ENCODE results near the gene PROM1. TPM values are rescaled to one million over a fixed set of nuclear protein-coding genes. Genes with fewer than 3 reads are reported as not detected.
A peak's percentile ranks its signal among the peaks of the same experiment; 100 is the strongest.

Gene PROM1
- polyA plus RNA-seq, 2 donors, result 0.37 to 0.47 TPM

DNA sequence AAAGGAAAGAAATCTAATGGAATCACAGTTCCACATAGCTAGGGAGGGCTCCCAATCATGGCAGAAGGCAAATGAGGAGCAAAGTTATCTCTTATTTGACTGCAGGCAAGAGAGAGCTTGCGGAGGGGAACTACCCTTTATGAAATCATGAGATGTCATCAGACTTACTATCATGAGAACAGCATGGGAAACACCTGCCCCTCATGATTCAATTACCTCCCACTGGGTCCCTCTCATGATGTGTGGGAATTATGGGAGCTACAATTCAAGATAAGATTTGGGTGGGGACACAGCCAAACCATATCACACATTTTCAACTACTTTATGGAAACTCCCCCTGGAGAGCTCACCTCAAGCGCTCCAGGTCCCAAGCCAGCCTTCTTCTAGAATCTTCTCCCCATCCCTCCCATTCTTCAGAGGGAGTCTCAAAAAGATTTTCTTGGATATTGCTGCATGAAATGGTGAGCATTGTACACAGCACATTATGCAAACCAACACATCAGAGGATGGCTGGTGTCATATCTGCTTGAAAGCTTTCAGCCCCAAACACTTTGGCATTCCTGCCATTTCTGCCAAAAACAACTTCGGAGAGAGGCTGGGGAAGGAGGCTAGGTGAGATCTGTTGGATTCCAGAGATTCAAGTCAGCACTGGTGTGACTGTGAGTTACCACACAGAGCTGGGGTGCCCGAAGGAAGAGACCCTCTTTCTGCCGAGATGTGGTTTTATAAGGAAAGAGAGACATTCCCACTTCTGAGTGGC lies 152.2 kb downstream of the PROM1 start:
- H3K27ac ChIP-seq (ENCODE audit: low read depth in 2 of 2, low read length in 1 of 2), result no peak overlapping the region

DNA sequence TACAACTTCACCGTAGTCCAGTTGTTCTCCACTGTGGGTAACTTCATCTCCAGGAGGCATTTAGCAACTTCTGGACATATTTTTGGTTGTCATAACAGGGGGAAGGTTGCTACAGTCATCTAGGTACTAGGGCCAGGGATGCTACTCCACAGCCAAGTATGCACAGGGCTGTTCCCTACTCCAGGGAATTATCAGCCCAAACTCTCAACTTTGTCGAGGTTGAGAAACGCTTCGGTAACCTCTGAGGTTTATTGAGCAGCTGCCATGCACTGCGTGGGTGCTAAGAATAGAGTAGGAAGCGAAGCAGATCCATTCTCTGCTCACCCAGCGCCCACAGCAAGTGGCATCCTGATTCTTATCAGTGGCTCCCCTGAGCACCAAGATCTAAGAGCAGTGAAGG lies 153.5 kb downstream of the PROM1 start:
- WGBS, 2 donors, result 42 to 52% methylated on average over 7 of the region's 7 CpGs
- Histone ChIP-seq H3K9me3 (ENCODE audit: control insufficient read depth in 2 of 2, insufficient read depth in 1 of 2, low read depth in 1 of 2, low read length in 1 of 2) (peaks cover 0 to 2% of the 10 kb centered on the region in 2 donors), H3K4me3 (ENCODE audit: low read depth in 1 of 2, low read length in 2 of 2) (no peak overlapping the region), H3K4me1 (ENCODE audit: control insufficient read depth in 2 of 2, insufficient read depth in 2 of 2, low read length in 1 of 2) (no peaks in the 10 kb centered on the region), H3K27me3 (ENCODE audit: control insufficient read depth in 1 of 2, insufficient read depth in 2 of 2, low read length in 2 of 2) (no peaks in the 10 kb centered on the region), H3K27ac (ENCODE audit: low read depth in 2 of 2, low read length in 1 of 2) (no peak overlapping the region), H3K36me3 (ENCODE audit: control insufficient read depth in 2 of 2, insufficient read depth in 2 of 2, low read length in 1 of 2) (no peaks in the 10 kb centered on the region)

More for the DNA sequence above, 152.2 kb downstream of the PROM1 start:
- H3K27me3 ChIP-seq (ENCODE audit: control insufficient read depth in 1 of 2, insufficient read depth in 2 of 2, low read length in 2 of 2), result no peaks in the 10 kb centered on the region
- no peaks in the 10 kb centered on the region for H3K36me3 ChIP-seq (ENCODE audit: control insufficient read depth in 2 of 2, insufficient read depth in 2 of 2, low read length in 1 of 2)
- H3K4me1 ChIP-seq (ENCODE audit: control insufficient read depth in 2 of 2, insufficient read depth in 2 of 2, low read length in 1 of 2), result no peaks in the 10 kb centered on the region
- no peak overlapping the region for H3K4me3 ChIP-seq (ENCODE audit: low read depth in 1 of 2, low read length in 2 of 2)
- WGBS, 2 donors, result 91 to 96% methylated on average over 5 of the region's 5 CpGs
- H3K9me3 ChIP-seq (ENCODE audit: control insufficient read depth in 2 of 2, insufficient read depth in 1 of 2, low read depth in 1 of 2, low read length in 1 of 2), result peaks cover 0 to 2% of the 10 kb centered on the region in 2 donors

DNA sequence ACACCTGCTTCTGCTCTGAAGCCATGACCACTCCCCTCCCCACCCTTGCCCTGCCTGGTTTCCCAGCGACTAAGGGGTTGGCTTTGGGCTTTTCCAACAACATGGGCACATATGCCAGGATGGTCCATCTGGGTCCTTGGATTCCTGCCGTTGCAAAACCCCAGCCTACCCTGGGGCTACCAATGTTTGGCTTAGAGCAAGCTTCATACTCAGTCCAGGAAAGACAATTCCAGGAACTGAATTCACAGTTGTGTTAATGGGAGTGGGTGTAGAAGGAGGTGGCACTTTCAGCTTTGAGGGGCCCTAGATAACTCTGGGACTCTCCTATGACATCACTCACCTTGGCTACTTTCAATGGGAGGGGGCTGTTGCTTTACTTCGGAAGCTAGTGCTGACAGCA lies 154.3 kb downstream of the PROM1 start:
- no peaks in the 10 kb centered on the region for H3K4me1 ChIP-seq (ENCODE audit: control insufficient read depth in 2 of 2, insufficient read depth in 2 of 2, low read length in 1 of 2)
- H3K36me3 ChIP-seq (ENCODE audit: control insufficient read depth in 2 of 2, insufficient read depth in 2 of 2, low read length in 1 of 2), result no peaks in the 10 kb centered on the region
- H3K9me3 ChIP-seq (ENCODE audit: control insufficient read depth in 2 of 2, insufficient read depth in 1 of 2, low read depth in 1 of 2, low read length in 1 of 2), result peaks cover 0 to 2% of the 10 kb centered on the region in 2 donors
- H3K27ac ChIP-seq (ENCODE audit: low read depth in 2 of 2, low read length in 1 of 2), result no peak overlapping the region
- 33 to 41% methylated on average over 3 of the region's 3 CpGs for WGBS, 2 donors
- H3K4me3 ChIP-seq (ENCODE audit: low read depth in 1 of 2, low read length in 2 of 2), result no peak overlapping the region
- H3K27me3 ChIP-seq (ENCODE audit: control insufficient read depth in 1 of 2, insufficient read depth in 2 of 2, low read length in 2 of 2), result no peaks in the 10 kb centered on the region

DNA sequence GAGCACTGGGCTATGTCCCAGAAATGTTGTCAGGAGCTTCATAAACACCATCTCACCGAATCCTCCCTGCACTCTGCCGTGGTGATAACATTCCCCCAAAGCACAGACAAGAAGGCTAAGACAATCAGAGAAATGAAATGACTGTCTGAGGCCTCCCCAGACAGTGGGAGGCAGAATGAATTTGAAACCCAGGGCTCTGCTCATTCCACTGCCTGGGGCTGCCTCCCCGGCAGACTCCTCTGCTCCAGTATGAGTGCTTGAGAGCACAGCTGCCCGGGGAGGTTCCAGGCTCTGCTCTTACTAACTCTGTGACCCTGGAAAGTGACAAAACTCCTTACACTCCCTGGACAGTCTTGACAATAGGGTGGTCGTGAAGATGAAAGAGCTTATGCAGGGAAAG lies 154.9 kb downstream of the PROM1 start:
- no peaks in the 10 kb centered on the region for H3K4me1 ChIP-seq (ENCODE audit: control insufficient read depth in 2 of 2, insufficient read depth in 2 of 2, low read length in 1 of 2)
- no peak overlapping the region for H3K4me3 ChIP-seq (ENCODE audit: low read depth in 1 of 2, low read length in 2 of 2)
- 76 to 79% methylated on average over 5 of the region's 5 CpGs for WGBS, 2 donors
- no peaks in the 10 kb centered on the region for H3K9me3 ChIP-seq (ENCODE audit: control insufficient read depth in 2 of 2, insufficient read depth in 1 of 2, low read depth in 1 of 2, low read length in 1 of 2)
- H3K27me3 ChIP-seq (ENCODE audit: control insufficient read depth in 1 of 2, insufficient read depth in 2 of 2, low read length in 2 of 2), result no peaks in the 10 kb centered on the region
- no peak overlapping the region for H3K27ac ChIP-seq (ENCODE audit: low read depth in 2 of 2, low read length in 1 of 2)
- H3K36me3 ChIP-seq (ENCODE audit: control insufficient read depth in 2 of 2, insufficient read depth in 2 of 2, low read length in 1 of 2), result no peaks in the 10 kb centered on the region

DNA sequence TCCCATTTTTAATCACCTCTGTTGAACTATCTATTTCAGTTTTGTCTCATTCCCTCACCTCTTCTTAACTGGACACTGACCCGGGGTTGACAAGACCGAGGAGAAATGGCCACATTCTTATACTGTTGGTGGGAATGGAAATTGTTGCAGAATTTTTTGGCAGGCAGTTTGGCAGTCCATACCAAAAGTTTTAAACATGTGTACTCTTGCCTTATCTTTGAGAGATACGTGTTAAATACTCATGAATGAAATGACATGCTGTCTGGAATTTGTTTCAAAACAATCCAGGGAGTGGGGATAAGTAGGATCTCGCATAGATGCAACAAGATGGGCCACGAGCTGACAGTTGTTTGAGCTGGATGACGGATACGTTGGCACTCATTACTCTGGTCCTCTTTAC lies 157.3 kb downstream of the PROM1 start:
- WGBS, 2 donors, result 45 to 59% methylated on average over 7 of the region's 7 CpGs
- Histone ChIP-seq H3K9me3 (ENCODE audit: control insufficient read depth in 2 of 2, insufficient read depth in 1 of 2, low read depth in 1 of 2, low read length in 1 of 2) (no peaks in the 10 kb centered on the region), H3K36me3 (ENCODE audit: control insufficient read depth in 2 of 2, insufficient read depth in 2 of 2, low read length in 1 of 2) (no peaks in the 10 kb centered on the region), H3K27me3 (ENCODE audit: control insufficient read depth in 1 of 2, insufficient read depth in 2 of 2, low read length in 2 of 2) (no peaks in the 10 kb centered on the region), H3K27ac (ENCODE audit: low read depth in 2 of 2, low read length in 1 of 2) (no peak overlapping the region), H3K4me1 (ENCODE audit: control insufficient read depth in 2 of 2, insufficient read depth in 2 of 2, low read length in 1 of 2) (peaks cover 0 to under 1% of the 10 kb centered on the region in 2 donors), H3K4me3 (ENCODE audit: low read depth in 1 of 2, low read length in 2 of 2) (no peak overlapping the region)

DNA sequence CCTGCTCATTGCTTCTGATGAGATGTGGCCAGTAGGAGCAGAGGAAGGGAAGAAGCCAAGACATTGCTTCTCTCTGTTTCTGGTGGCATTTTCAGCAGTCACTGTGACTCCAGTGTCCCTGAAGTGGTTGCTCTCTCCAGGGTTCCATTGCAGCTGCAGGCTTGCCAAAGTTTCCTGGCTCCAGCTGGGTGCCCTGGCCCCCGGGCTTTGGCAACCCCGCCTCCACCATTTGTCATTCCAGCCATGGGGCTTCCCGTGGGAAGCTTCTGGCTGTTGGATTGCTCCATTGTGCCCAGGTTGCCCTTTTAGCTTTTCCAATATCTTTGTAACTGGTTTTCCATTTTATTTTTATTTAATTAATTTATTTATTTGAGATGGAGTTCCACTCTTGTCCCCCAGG lies 158.0 kb downstream of the PROM1 start:
- H3K4me1 ChIP-seq (ENCODE audit: control insufficient read depth in 2 of 2, insufficient read depth in 2 of 2, low read length in 1 of 2), result peaks cover 0 to 2% of the 10 kb centered on the region in 2 donors
- 33 to 61% methylated on average over 3 of the region's 3 CpGs for WGBS, 2 donors
- H3K9me3 ChIP-seq (ENCODE audit: control insufficient read depth in 2 of 2, insufficient read depth in 1 of 2, low read depth in 1 of 2, low read length in 1 of 2), result no peaks in the 10 kb centered on the region
- no peak overlapping the region for H3K27ac ChIP-seq (ENCODE audit: low read depth in 2 of 2, low read length in 1 of 2)
- H3K27me3 ChIP-seq (ENCODE audit: control insufficient read depth in 1 of 2, insufficient read depth in 2 of 2, low read length in 2 of 2), result no peaks in the 10 kb centered on the region
- H3K4me3 ChIP-seq (ENCODE audit: low read depth in 1 of 2, low read length in 2 of 2), result no peak overlapping the region
- no peaks in the 10 kb centered on the region for H3K36me3 ChIP-seq (ENCODE audit: control insufficient read depth in 2 of 2, insufficient read depth in 2 of 2, low read length in 1 of 2)

DNA sequence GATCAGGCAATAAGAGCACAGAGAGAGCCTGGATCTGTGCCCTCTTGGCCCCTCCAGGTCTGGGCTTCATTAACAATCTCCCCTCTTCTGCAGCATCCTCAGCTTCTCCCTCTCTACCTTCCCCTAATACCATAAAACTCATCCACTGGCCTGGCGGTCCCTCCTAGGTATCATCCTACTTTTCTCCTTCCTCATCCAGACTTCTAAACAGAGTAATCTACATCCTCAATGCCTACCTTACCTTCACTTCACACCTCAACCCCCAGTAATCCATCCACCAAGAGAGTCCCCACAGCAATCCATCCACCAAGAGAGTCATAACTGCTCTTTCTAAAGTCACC lies 162.3 kb downstream of the PROM1 start:
- H3K36me3 ChIP-seq (ENCODE audit: control insufficient read depth in 2 of 2, insufficient read depth in 2 of 2, low read length in 1 of 2), result no peaks in the 10 kb centered on the region
- peaks cover 0 to 5% of the 10 kb centered on the region in 2 donors for H3K4me1 ChIP-seq (ENCODE audit: control insufficient read depth in 2 of 2, insufficient read depth in 2 of 2, low read length in 1 of 2)
- no peaks in the 10 kb centered on the region for H3K9me3 ChIP-seq (ENCODE audit: control insufficient read depth in 2 of 2, insufficient read depth in 1 of 2, low read depth in 1 of 2, low read length in 1 of 2)
- H3K27me3 ChIP-seq (ENCODE audit: control insufficient read depth in 1 of 2, insufficient read depth in 2 of 2, low read length in 2 of 2), result no peaks in the 10 kb centered on the region
- 98 to 100% methylated on average over 1 of the region's 1 CpG for WGBS, 2 donors
- no peak overlapping the region for H3K4me3 ChIP-seq (ENCODE audit: low read depth in 1 of 2, low read length in 2 of 2)
- no peak overlapping the region for H3K27ac ChIP-seq (ENCODE audit: low read depth in 2 of 2, low read length in 1 of 2)

DNA sequence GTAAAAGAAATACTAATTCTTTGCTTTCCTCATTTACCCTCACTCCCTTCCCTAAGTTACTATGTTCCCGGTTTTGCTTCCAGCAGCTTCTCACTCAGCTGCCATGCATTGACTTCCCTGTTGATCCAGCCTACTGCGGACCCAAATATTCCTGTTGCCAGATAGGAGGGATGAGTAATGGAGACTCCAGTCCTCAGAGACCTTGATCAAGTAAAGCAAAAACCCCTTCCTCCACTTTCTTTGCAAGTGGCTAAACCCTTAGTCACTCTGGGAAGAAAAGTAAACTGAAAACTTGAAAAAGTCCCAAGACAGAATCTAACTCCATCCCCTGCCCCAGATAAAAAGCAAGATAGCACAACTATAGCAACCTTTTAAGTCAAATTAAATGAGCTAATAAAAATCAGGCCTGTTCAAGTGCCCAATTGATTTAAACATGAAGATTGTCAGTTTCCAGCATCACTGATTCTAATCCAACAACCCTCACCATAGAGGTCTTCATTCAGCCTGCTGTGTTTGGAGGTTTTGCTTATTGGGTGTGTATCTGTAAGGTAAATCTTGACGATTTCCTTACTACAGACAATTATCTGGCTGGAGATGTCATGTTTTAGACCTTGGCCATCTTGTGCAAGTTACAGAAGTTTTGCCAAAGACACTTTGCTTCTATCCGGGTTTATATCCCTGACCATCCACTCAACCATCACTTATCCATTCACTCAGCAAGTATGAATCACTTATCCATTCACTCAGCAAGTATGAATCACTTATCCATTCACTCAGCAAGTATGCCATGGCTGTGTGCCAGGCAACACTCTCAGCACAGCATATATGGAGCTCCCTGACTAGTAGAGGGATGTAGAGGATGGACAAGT lies 162.9 kb downstream of the PROM1 start:
- 45 to 48% methylated on average over 4 of the region's 4 CpGs for WGBS, 2 donors
- no peaks in the 10 kb centered on the region for H3K9me3 ChIP-seq (ENCODE audit: control insufficient read depth in 2 of 2, insufficient read depth in 1 of 2, low read depth in 1 of 2, low read length in 1 of 2)
- H3K27ac ChIP-seq (ENCODE audit: low read depth in 2 of 2, low read length in 1 of 2), result peak overlapping the region; percentile 11 to 46
- no peaks in the 10 kb centered on the region for H3K36me3 ChIP-seq (ENCODE audit: control insufficient read depth in 2 of 2, insufficient read depth in 2 of 2, low read length in 1 of 2)
- no peaks in the 10 kb centered on the region for H3K27me3 ChIP-seq (ENCODE audit: control insufficient read depth in 1 of 2, insufficient read depth in 2 of 2, low read length in 2 of 2)
- H3K4me3 ChIP-seq (ENCODE audit: low read depth in 1 of 2, low read length in 2 of 2), result no peak overlapping the region
- H3K4me1 ChIP-seq (ENCODE audit: control insufficient read depth in 2 of 2, insufficient read depth in 2 of 2, low read length in 1 of 2), result peaks cover 0 to 5% of the 10 kb centered on the region in 2 donors

DNA sequence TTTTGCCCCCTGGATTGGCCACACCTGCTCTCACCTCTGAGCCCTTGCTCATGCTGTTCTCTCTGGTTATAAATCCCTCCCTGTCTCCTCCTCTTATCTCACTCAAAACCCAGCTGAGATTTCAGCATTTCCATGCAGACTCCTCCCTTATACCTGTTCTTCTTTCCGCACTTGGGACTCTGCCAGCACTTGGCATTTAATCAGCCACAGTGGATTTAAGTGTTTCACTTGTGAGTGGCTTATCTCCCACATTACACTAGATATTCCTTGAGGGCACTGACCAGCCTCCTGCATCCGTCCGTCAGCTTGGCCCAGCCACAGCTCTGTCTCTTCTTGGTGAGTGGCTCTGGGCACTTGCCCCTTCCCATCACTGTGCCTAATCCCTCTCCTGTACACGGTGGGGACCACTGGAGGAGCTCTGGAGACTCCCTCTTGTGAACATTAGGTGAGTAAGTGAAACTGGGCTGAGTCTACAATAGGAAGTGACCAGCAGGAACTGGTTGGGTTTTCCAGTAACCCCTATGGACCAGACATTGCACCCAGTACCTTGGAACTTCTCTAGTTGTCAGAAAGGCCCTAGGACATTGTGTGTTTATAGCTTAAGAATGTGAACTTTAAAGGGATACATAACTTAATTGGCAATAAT lies 165.2 kb downstream of the PROM1 start:
- Histone ChIP-seq H3K4me1 (ENCODE audit: control insufficient read depth in 2 of 2, insufficient read depth in 2 of 2, low read length in 1 of 2) (peaks cover 0 to 5% of the 10 kb centered on the region in 2 donors), H3K9me3 (ENCODE audit: control insufficient read depth in 2 of 2, insufficient read depth in 1 of 2, low read depth in 1 of 2, low read length in 1 of 2) (no peaks in the 10 kb centered on the region), H3K27me3 (ENCODE audit: control insufficient read depth in 1 of 2, insufficient read depth in 2 of 2, low read length in 2 of 2) (no peaks in the 10 kb centered on the region), H3K27ac (ENCODE audit: low read depth in 2 of 2, low read length in 1 of 2) (peak overlapping the region; percentile 58 to 72), H3K4me3 (ENCODE audit: low read depth in 1 of 2, low read length in 2 of 2) (no peak overlapping the region), H3K36me3 (ENCODE audit: control insufficient read depth in 2 of 2, insufficient read depth in 2 of 2, low read length in 1 of 2) (no peaks in the 10 kb centered on the region)
- WGBS, 2 donors, result 32 to 44% methylated on average over 4 of the region's 4 CpGs

Measured in esophagus (tissue), 2 donors.